HG03558 (cell line): ENCODE results near the gene CENPM.
A peak's percentile ranks its signal among the peaks of the same experiment; 100 is the strongest.

ENCODE experiments used
- ATAC-seq: cut with Tn5 transposase; IDR thresholded peaks from one replicate; pipeline ENCODE4 v1.9.1; 2021; ENCODE audit warnings: moderate number of reproducible peaks; ENCODE audit not compliant: unreplicated experiment; ENCODE audit errors: extremely low read depth

CENPM gene

GRCh38 chr22:41946629-41947423 lies at the start of gene CENPM:
CENPM (minus strand) TSS chr22:41947152; CDS start chr22:41947076, 76 bp downstream.
- ATAC-seq: peak; percentile 40

- no peak for ATAC-seq
These were observed 48.3 kb upstream of the CENPM start for GRCh38 chr22:41995211-41995610.

GRCh38 chr22:41992496-41992895 lies 45.5 kb upstream of the CENPM start:
- no peak for ATAC-seq

- ATAC-seq: no peak
These were observed 44.2 kb upstream of the CENPM start for GRCh38 chr22:41991111-41991510.

GRCh38 chr22:41989246-41989645 lies 42.3 kb upstream of the CENPM start:
- ATAC-seq: no peak

GRCh38 chr22:41987276-41987675 lies 40.3 kb upstream of the CENPM start:
- ATAC-seq: no peak

- ATAC-seq: no peak
These were observed 36.8 kb upstream of the CENPM start for GRCh38 chr22:41983513-41984405.

- ATAC-seq: no peak
These were observed 35.9 kb upstream of the CENPM start for GRCh38 chr22:41982865-41983264.

- no peak for ATAC-seq
These were observed 32.7 kb upstream of the CENPM start for GRCh38 chr22:41979423-41980250.

- no peak for ATAC-seq
These were observed 31.8 kb upstream of the CENPM start for GRCh38 chr22:41978732-41979131.

- no peak for ATAC-seq
These were observed 30.1 kb upstream of the CENPM start for GRCh38 chr22:41976961-41977566.

- ATAC-seq: no peak
These were observed 29.3 kb upstream of the CENPM start for GRCh38 chr22:41976070-41976901.

GRCh38 chr22:41975299-41976069 lies 28.5 kb upstream of the CENPM start:
- ATAC-seq: no peak

GRCh38 chr22:41974691-41975290 lies 27.8 kb upstream of the CENPM start:
- no peak for ATAC-seq

GRCh38 chr22:41971431-41971830 lies 24.5 kb upstream of the CENPM start:
- ATAC-seq: no peak

- no peak for ATAC-seq
These were observed 23.6 kb upstream of the CENPM start for GRCh38 chr22:41970601-41971000.

GRCh38 chr22:41969110-41969646 lies 22.2 kb upstream of the CENPM start, which contains the start of gene SEPTIN3:
SEPTIN3 (plus strand) TSS chr22:41969443; CDS start chr22:41971493, 2,050 bp downstream.
- ATAC-seq: no peak

- ATAC-seq: no peak
These were observed 21.6 kb upstream of the CENPM start for GRCh38 chr22:41968601-41969000.
